ENCODE measurements around the gene PGA5. TPM values are rescaled to one million over a fixed set of nuclear protein-coding genes. Genes with fewer than 3 reads are reported as not detected.

The PGA5 gene
- total and polyA plus RNA-seq, 12 donors = 0.28 to 1.1 (median 0.71) TPM; not detected in 4

DNA sequence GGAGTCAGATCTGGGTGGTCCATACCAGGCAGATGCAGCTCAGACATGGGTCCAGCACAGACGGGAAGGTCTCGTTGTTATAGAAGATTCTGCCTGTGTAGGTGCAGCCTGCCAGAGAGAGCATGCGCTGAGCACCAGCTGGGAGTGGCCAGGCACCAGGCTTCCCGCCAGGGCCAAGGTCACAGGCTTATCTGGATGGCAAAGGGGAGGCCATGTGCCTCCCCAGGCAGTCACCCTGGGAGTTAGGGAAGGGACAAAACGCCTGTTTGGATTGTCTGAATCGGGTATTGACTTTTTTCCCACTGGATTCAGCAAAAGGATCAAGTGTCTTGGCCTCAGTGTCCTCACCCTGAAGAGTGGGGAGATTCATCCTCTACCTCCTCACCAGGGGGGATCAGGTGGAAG lies 26.5 kb downstream of the PGA5 start:
- no peak overlapping the region for H3K4me3 ChIP-seq
- intact Hi-C loops (cut with DNase I) = no loop called here
- no peaks in the 10 kb centered on the region for H3K9me3 ChIP-seq (replicated peaks in 1 of 3)
- no peaks in the 10 kb centered on the region for H3K27me3 ChIP-seq
- peak overlapping the region in 2 of 5 donors; percentile 6 to 47 for H3K27ac ChIP-seq
- WGBS, 4 donors = 0 to 42% (median 31%) methylated on average over 2 to 6 of the region's 6 CpGs
- H3K36me3 ChIP-seq (replicated peaks in 1 of 2) = no peaks in the 10 kb centered on the region
- TF ChIP-seq POLR2A (IDR thresholded peaks at IDR 0.05) = no peak
- TF ChIP-seq, protein P1, sequence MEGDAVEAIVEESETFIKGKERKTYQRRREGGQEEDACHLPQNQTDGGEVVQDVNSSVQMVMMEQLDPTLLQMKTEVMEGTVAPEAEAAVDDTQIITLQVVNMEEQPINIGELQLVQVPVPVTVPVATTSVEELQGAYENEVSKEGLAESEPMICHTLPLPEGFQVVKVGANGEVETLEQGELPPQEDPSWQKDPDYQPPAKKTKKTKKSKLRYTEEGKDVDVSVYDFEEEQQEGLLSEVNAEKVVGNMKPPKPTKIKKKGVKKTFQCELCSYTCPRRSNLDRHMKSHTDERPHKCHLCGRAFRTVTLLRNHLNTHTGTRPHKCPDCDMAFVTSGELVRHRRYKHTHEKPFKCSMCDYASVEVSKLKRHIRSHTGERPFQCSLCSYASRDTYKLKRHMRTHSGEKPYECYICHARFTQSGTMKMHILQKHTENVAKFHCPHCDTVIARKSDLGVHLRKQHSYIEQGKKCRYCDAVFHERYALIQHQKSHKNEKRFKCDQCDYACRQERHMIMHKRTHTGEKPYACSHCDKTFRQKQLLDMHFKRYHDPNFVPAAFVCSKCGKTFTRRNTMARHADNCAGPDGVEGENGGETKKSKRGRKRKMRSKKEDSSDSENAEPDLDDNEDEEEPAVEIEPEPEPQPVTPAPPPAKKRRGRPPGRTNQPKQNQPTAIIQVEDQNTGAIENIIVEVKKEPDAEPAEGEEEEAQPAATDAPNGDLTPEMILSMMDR (IDR thresholded peaks at IDR 0.05) = no peak
- no peaks in the 10 kb centered on the region for H3K4me1 ChIP-seq (replicated peaks in 1 of 2)
- DNase-seq = peak; percentile 67 to 88 (median 85)

DNA sequence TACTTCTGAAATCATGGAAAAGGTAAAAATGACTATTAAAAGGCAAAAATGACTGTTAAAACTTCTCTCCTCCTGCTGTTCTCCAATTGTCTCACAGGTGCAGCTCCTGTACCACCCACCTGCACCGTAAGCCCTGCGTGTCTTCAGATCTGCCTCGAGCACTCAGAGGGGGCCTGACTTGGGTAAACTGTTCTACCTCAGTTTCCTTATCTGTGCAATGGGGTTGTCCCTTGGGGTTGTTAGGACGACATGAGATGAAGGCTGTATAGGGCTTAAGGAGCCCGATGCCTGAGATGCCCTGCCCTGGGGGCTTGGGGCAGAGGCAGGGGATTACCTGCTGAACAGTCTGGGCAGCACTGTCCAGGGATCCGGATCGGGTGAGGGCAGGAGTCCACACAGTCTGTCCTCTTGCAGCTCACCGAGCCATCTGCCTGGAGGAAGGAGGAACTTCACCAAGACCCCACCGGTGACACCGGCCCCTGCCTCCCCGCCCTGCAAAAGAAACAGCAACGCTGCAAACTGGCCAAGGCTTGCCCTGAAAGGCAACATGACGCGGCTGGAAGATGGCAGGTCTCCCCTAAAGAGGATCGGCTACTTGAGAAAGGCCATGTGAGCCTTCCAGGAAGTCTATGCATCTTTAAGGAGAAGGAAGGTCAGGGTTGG lies 27.7 kb downstream of the PGA5 start:
- Histone ChIP-seq H3K27me3 (no peaks in the 10 kb centered on the region), H3K4me3 (no peak overlapping the region), H3K27ac (no peak overlapping the region), H3K4me1 (replicated peaks in 1 of 2) (no peaks in the 10 kb centered on the region), H3K9me3 (replicated peaks in 1 of 3) (no peaks in the 10 kb centered on the region), H3K36me3 (replicated peaks in 1 of 2) (no peaks in the 10 kb centered on the region)
- 93 to 99% (median 93%) methylated on average over 6 to 15 of the region's 15 CpGs for WGBS, 4 donors
- intact Hi-C loops (cut with DNase I) = no loop called here
- no peak for DNase-seq
- TF ChIP-seq, protein P1 (IDR thresholded peaks at IDR 0.05) = no peak
- no peak for TF ChIP-seq POLR2A (IDR thresholded peaks at IDR 0.05)

DNA sequence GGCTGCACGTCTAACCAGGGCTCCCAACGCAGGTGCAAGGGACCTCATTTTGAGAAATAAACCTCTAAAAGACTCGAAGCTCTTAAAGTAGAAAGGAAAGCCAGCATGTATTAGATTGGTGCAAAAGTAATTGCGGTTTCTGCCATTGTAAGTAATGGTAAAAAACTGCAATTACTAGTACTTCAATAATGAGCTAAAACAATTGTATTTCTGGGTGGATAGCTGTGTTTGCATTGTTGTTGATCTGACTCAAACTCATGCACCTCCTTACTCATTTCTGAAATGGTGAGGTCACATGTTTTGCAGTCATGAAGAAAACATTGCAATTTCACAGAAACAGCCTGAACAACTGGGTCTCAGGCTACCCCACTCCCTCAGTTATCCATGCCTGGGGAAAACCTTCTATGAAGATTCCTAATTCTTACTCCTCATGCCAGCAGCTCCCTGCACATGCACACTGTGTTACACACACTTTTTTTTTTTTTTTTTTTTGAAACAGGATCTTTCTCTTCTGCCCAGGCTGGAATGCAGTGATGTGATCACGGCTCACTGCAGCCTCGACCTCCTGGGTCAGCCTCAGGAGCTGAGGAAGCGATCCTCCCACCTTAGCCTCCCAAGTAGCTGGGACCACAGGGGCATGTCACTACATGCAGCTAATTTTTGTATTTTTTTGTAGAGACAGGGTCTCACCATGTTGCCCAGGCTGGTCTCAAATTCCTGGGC lies 29.5 kb downstream of the PGA5 start:
- Histone ChIP-seq H3K4me3 (no peak overlapping the region), H3K27ac (no peak overlapping the region), H3K36me3 (replicated peaks in 1 of 2) (no peaks in the 10 kb centered on the region), H3K4me1 (replicated peaks in 1 of 2) (no peaks in the 10 kb centered on the region), H3K27me3 (no peaks in the 10 kb centered on the region), H3K9me3 (replicated peaks in 1 of 3) (no peaks in the 10 kb centered on the region)
- intact Hi-C loops (cut with DNase I) = no loop called here
- DNase-seq = no peak
- WGBS, 4 donors = 89 to 95% (median 92%) methylated on average over 6 to 7 of the region's 7 CpGs
- TF ChIP-seq, protein P1 (IDR thresholded peaks at IDR 0.05) = no peak
- no peak for TF ChIP-seq POLR2A (IDR thresholded peaks at IDR 0.05)

DNA sequence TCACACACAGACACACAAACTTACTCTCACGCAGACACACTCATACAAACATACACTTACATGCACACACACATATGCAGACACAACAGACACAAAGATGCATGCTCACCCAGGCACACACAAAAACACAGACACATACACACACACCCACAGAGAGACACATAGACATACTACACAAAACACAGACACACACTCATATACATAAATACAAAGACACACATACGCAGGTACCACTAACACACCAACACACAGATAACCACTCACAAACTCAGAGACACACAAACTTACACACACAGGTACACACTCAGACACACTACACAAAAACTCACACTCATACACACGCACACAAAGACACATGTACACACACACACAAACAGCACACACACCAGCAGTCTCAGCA lies 31.8 kb downstream of the PGA5 start:
- H3K27me3 ChIP-seq = no peaks in the 10 kb centered on the region
- intact Hi-C loops (cut with DNase I) = no loop called here
- H3K9me3 ChIP-seq (replicated peaks in 1 of 3) = no peaks in the 10 kb centered on the region
- 95 to 98% (median 96%) methylated on average over 2 to 3 of the region's 3 CpGs for WGBS, 4 donors
- no peaks in the 10 kb centered on the region for H3K36me3 ChIP-seq (replicated peaks in 1 of 2)
- no peak for TF ChIP-seq POLR2A (IDR thresholded peaks at IDR 0.05)
- TF ChIP-seq, protein P1 (IDR thresholded peaks at IDR 0.05) = no peak
- H3K4me3 ChIP-seq = no peak overlapping the region
- H3K4me1 ChIP-seq (replicated peaks in 1 of 2) = no peaks in the 10 kb centered on the region
- no peak overlapping the region for H3K27ac ChIP-seq
- DNase-seq = no peak

Measured in adrenal gland (tissue), 12 donors.